Right atrium auricular region (tissue), 2 donors: ENCODE results near the gene SAMM50. TPM values are rescaled to one million over a fixed set of nuclear protein-coding genes. Genes with fewer than 3 reads are reported as not detected.

Experiments used
- DNase-seq: peaks from one replicate; pipeline ENCODE4 v3.0.0-alpha.2; 2019; ENCODE audit warnings: low spot score
- H3K27ac ChIP-seq, 2 donors: fragments of 200-600 bp; sonication (generic); 1 replicate in 1 of 2; 2 replicates in 1 of 2; pipeline ENCODE4 v1.5.1; 2016 to 2019
- H3K27me3 ChIP-seq, 2 donors: fragments of 200-600 bp; sonication (generic); one replicate each; pipeline versions ENCODE4 v1.5.1 to v1.6.0; 2017 to 2019
- H3K36me3 ChIP-seq: fragments of 200-600 bp; sonication (generic); one replicate; pipeline ENCODE4 v1.5.1; 2016
- H3K4me1 ChIP-seq, 2 donors: fragments of 200-600 bp; sonication (generic); one replicate each; pipeline versions ENCODE4 v1.5.1 to v1.6.0; 2017 to 2019
- H3K4me3 ChIP-seq, 2 donors: fragments of 200-600 bp; sonication (generic); 1 replicate in 1 of 2; 2 replicates in 1 of 2; pipeline ENCODE4 v1.5.1; 2017 to 2019; ENCODE audit warnings: mild to moderate bottlenecking in 1 of 2, moderate library complexity in 1 of 2
- H3K9me3 ChIP-seq, 2 donors: fragments of 200-600 bp; sonication (generic); one replicate each; pipeline ENCODE4 v1.5.1; 2019
- CTCF ChIP-seq, 2 donors: fragments of 200-600 bp; sonication (generic); IDR thresholded peaks; one replicate each; pipeline ENCODE4 v1.5.1; 2019; ENCODE audit warnings: antibody characterized with exemption in 2 of 2
- total RNA-seq, 2 donors: library from RNA; depleted of rRNA; stranded (reverse); fragments of >200 nt; gene quantifications; one replicate each; pipeline ENCODE4 v1.1.0, GENCODE V29; 2016

Gene SAMM50
- total RNA-seq, 2 donors from 2014 or later = 40.4 to 57.1 TPM

GRCh38 chr22:43974028-43974545 is 18.8 kb downstream of the SAMM50 start:
- no peak for DNase-seq
- H3K27ac ChIP-seq = no peak overlapping the region
- no peaks in the 10 kb centered on the region for H3K4me1 ChIP-seq
- H3K36me3 ChIP-seq = peaks cover 83% of the 10 kb centered on the region
- no peak for TF ChIP-seq CTCF (IDR thresholded peaks at IDR 0.05)
- no peaks in the 10 kb centered on the region for H3K9me3 ChIP-seq
- no peaks in the 10 kb centered on the region for H3K27me3 ChIP-seq
- H3K4me3 ChIP-seq = no peak overlapping the region

- no peak for DNase-seq
- H3K4me3 ChIP-seq = no peak overlapping the region
- no peaks in the 10 kb centered on the region for H3K27me3 ChIP-seq
- H3K9me3 ChIP-seq = no peaks in the 10 kb centered on the region
- no peak overlapping the region for H3K27ac ChIP-seq
- no peak for TF ChIP-seq CTCF (IDR thresholded peaks at IDR 0.05)
- H3K4me1 ChIP-seq = no peaks in the 10 kb centered on the region
- H3K36me3 ChIP-seq = peaks cover 84% of the 10 kb centered on the region
These were observed 19.8 kb downstream of the SAMM50 start for GRCh38 chr22:43975041-43975440.

GRCh38 chr22:43976861-43977795 is 21.9 kb downstream of the SAMM50 start:
- H3K4me3 ChIP-seq = no peak overlapping the region
- H3K4me1 ChIP-seq = no peaks in the 10 kb centered on the region
- peaks cover 95% of the 10 kb centered on the region for H3K36me3 ChIP-seq
- no peaks in the 10 kb centered on the region for H3K27me3 ChIP-seq
- no peak for TF ChIP-seq CTCF (IDR thresholded peaks at IDR 0.05)
- DNase-seq = no peak
- no peak overlapping the region for H3K27ac ChIP-seq
- H3K9me3 ChIP-seq = no peaks in the 10 kb centered on the region

- Histone ChIP-seq H3K4me1 (no peaks in the 10 kb centered on the region), H3K9me3 (no peaks in the 10 kb centered on the region), H3K27me3 (no peaks in the 10 kb centered on the region), H3K27ac (no peak overlapping the region), H3K36me3 (peaks cover 83% of the 10 kb centered on the region), H3K4me3 (no peak overlapping the region)
- DNase-seq = no peak
- no peak for TF ChIP-seq CTCF (IDR thresholded peaks at IDR 0.05)
These were observed 23.3 kb downstream of the SAMM50 start for GRCh38 chr22:43978558-43978957.

GRCh38 chr22:43980579-43980978 is 25.3 kb downstream of the SAMM50 start:
- no peak for TF ChIP-seq CTCF (IDR thresholded peaks at IDR 0.05)

More at GRCh38 chr22:43980579-43980978, 25.3 kb downstream of the SAMM50 start:
- no peaks in the 10 kb centered on the region for H3K9me3 ChIP-seq
- H3K36me3 ChIP-seq = peaks cover 83% of the 10 kb centered on the region
- H3K4me1 ChIP-seq = no peaks in the 10 kb centered on the region
- H3K4me3 ChIP-seq = no peak overlapping the region
- no peak overlapping the region for H3K27ac ChIP-seq
- no peak for DNase-seq
- no peaks in the 10 kb centered on the region for H3K27me3 ChIP-seq
